D721Med (cell line): ENCODE measurements around the gene TTC7B.

Source experiments
- DNase-seq: peaks from one replicate; pipeline ENCODE4 v3.0.0; 2011; ENCODE audit warnings: low spot score; ENCODE audit not compliant: insufficient read length
- FAIRE-seq: peaks from 2 replicates; lab custom pipeline; 2011; peaks lifted over from hg19 to GRCh38; lab: Jason Lieb, UNC
- TF ChIP-seq, protein P1 (sequence below): IDR thresholded peaks from 2 replicates; pipeline ENCODE4 v1.5.1; 2012; ENCODE audit warnings: mild to moderate bottlenecking, control low read depth; ENCODE audit not compliant: insufficient read depth; ENCODE audit errors: missing control alignments

Gene TTC7B

DNA sequence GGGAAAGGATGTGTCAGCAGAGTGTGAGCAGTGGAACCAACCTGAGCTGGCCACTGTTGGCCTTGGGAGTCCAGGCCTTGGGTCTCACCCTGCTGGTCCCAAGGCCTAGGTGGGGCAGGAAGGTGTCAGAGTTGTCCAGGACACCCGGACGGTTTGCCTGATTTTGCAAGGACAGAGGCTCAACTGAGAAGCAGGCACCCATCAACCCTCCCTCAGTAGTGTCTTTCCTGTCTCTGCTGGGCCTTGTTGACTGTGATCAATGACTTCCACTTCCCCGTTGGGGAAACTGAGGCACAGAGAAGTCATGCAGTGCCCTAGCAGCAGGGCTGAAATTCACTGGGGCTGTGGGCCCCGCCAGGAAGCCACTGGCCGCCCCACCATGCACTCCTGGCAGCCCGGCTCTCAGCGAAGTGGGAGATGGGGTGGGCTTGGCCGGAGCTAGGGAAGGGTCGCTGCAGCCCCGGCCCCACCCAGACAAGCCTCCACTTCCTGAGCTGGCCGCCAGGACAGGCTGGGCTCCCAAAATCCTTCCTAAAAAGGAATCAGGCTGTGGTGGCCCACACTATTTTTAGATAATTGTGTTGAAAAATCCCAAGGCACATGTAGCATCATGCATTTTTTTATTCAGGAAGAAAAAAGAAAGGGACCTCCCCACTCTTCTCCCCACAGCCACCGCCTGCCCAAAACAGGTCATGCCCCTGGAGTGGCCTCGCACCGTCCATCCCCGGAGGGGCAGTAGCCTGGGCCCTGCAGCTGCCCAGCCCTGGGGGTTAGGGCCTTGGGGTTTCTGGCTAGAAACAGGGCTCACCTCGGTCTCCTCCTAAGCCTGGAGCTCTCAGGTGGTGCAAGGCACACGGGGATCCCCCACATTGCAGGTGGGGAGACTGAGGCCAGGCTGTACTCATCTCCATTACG is 292.0 kb downstream of the TTC7B start:
- DNase-seq (no peak), FAIRE-seq (no peak)
- TF ChIP-seq, protein P1, sequence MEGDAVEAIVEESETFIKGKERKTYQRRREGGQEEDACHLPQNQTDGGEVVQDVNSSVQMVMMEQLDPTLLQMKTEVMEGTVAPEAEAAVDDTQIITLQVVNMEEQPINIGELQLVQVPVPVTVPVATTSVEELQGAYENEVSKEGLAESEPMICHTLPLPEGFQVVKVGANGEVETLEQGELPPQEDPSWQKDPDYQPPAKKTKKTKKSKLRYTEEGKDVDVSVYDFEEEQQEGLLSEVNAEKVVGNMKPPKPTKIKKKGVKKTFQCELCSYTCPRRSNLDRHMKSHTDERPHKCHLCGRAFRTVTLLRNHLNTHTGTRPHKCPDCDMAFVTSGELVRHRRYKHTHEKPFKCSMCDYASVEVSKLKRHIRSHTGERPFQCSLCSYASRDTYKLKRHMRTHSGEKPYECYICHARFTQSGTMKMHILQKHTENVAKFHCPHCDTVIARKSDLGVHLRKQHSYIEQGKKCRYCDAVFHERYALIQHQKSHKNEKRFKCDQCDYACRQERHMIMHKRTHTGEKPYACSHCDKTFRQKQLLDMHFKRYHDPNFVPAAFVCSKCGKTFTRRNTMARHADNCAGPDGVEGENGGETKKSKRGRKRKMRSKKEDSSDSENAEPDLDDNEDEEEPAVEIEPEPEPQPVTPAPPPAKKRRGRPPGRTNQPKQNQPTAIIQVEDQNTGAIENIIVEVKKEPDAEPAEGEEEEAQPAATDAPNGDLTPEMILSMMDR: no peak

- no peak for DNase-seq
- TF ChIP-seq, protein P1: no peak
- FAIRE-seq: no peak
Observed at GRCh38 chr14:90523544-90523943, 292.7 kb downstream of the TTC7B start.

GRCh38 chr14:90522571-90523191 is 293.5 kb downstream of the TTC7B start:
- DNase-seq (no peak), FAIRE-seq (no peak)
- TF ChIP-seq, protein P1: no peak

- DNase-seq (no peak), FAIRE-seq (no peak)
- TF ChIP-seq, protein P1: no peak
Observed at GRCh38 chr14:90521930-90522483, 294.2 kb downstream of the TTC7B start.

DNA sequence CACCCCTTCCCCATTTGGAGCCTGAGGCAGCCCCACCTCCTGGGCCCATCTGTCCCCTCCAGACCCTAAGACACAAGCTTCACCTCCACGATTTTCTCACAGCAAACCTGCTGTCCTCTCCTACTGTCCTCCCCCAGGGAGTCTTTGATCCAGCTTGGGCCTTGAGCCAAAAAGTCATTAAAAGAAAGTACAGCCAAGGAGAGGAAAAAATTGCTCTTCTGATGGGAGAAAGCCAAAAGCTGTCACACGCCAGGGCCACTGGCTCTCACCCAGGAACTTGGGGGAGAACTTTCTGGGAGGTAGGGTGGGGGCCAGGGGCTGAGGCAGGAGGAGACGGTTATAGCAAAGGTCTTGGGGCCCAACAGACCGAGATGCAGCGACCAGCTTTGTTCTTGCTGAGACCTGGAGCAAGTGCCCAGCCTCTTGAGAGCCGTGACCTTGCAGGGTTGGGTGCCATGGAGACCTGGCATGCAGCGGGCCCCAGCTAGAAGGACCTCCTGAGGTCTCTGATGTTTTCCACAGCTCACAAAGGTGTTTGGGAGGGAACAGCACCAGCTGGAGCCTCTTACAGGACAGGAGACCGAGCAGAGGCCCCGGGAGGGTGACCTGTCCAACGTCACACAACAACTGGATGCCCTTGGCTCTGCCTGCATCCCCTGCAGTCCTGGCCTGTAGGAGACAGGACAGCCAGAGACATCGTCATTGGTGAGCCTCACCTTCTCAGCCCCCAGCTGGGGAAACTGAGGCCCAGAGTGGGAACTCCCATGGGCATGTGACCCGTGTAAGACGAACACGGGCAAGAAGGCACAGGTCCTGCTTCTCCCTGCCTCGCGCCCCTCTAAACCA is 294.9 kb downstream of the TTC7B start:
- FAIRE-seq (no peak), DNase-seq (no peak)
- TF ChIP-seq, protein P1: no peak

DNA sequence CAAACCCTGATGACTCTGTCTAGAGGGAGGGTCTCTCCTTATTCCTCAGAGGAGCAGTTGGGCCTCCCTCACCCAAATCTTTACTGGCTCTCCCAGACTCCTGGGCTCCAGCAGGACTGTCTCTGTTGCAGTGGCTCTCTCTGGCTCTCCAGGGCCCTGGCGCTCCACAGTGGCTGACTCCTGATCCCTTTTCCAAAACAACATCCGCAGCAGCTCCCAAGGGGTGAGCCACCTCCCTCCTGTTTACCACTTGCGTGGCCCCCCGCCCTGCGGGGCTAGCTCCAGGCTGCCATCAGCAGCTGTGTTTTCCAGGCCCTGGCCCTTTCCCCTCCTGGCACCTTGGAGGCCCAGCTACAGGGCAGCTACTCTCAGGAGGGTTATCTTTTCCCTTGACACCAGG is 295.9 kb downstream of the TTC7B start:
- TF ChIP-seq, protein P1: no peak
- DNase-seq (no peak), FAIRE-seq (no peak)
